ENCODE data around the gene LIN37.

The LIN37 gene

GRCh38 chr19:35736913-35737886 lies 11.2 kb upstream of the LIN37 start:
- DNase-seq, result no peak

GRCh38 chr19:35738021-35738886 lies 10.1 kb upstream of the LIN37 start:
- no peak for DNase-seq

GRCh38 chr19:35738887-35739229 lies 9.5 kb upstream of the LIN37 start:
- no peak for DNase-seq

GRCh38 chr19:35739275-35740107 lies 8.9 kb upstream of the LIN37 start:
- no peak for DNase-seq

GRCh38 chr19:35740108-35740422 lies 8.3 kb upstream of the LIN37 start:
- no peak for DNase-seq

- DNase-seq, result peak; percentile 86
Measured at GRCh38 chr19:35740423-35741202, 7.8 kb upstream of the LIN37 start.

- DNase-seq, result no peak
Measured at GRCh38 chr19:35741203-35741515, 7.2 kb upstream of the LIN37 start.

- DNase-seq, result no peak
Measured at GRCh38 chr19:35742121-35742724, 6.2 kb upstream of the LIN37 start, which contains the start of gene IGFLR1. IGFLR1 (minus strand) TSS chr19:35742452; CDS start chr19:35741180, 1,272 bp downstream.

GRCh38 chr19:35743640-35744429 lies 4.5 kb upstream of the LIN37 start:
- DNase-seq, result no peak

- peak; percentile 89 for DNase-seq
Measured at GRCh38 chr19:35744430-35745327, 3.7 kb upstream of the LIN37 start.

GRCh38 chr19:35745328-35746086 lies 2.9 kb upstream of the LIN37 start, which contains the start of the genes PSENEN and U2AF1L4:
PSENEN (plus strand) TSS chr19:35745651; CDS start chr19:35745931, 280 bp downstream.
U2AF1L4 (minus strand) TSS chr19:35745418; CDS start chr19:35745391, 27 bp downstream.
- DNase-seq, result peak; percentile 98

- no peak for DNase-seq
Measured at GRCh38 chr19:35746087-35746462, 2.3 kb upstream of the LIN37 start.

- DNase-seq, result no peak
Measured at GRCh38 chr19:35746531-35746930, 1.8 kb upstream of the LIN37 start.

- DNase-seq, result no peak
Measured at GRCh38 chr19:35750167-35750566, 1.8 kb downstream of the LIN37 start.

- no peak for DNase-seq
Measured at GRCh38 chr19:35751839-35752745, 3.7 kb downstream of the LIN37 start.

- no peak for DNase-seq
Measured at GRCh38 chr19:35752746-35753350, 4.5 kb downstream of the LIN37 start.

- DNase-seq, result no peak
Measured at GRCh38 chr19:35753634-35754369, 5.4 kb downstream of the LIN37 start.

Data from kidney glomerular epithelial cell (primary cell).